Stimulated activated CD8-positive, alpha-beta memory T cell treated with anti-CD3 and anti-CD28 coated beads, Interleukin-4, amount 100 ng/mL, for 24 hours (primary cell): ENCODE measurements around the gene ZNF700.
"Not testable (repeated sequence)": the region's sequence is repeated elsewhere in the genome, so short reads cannot be mapped to it uniquely, and the experiment has no call there.

ENCODE experiments used
- DNase-seq: peaks from one replicate; pipeline ENCODE4 v3.0.0-alpha.2; 2020; ENCODE audit warnings: low read depth

Gene ZNF700

DNA sequence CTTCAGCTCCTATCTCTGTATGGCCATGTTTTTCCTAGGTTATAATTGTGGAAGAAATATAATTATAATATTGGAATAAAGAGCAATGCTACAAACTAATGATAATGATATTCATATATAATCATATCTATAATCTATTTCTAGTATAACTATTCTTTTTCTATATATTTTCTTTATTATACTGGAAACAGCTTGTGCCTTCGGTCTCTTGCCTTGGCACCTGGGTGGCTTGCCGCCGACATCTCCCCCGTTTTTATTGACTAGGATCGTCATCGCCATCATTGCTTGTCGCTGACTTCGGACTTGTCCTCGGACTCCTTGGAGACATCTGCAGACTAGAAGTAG, 64.2 kb downstream of the ZNF700 start:
- no peak for DNase-seq

DNA sequence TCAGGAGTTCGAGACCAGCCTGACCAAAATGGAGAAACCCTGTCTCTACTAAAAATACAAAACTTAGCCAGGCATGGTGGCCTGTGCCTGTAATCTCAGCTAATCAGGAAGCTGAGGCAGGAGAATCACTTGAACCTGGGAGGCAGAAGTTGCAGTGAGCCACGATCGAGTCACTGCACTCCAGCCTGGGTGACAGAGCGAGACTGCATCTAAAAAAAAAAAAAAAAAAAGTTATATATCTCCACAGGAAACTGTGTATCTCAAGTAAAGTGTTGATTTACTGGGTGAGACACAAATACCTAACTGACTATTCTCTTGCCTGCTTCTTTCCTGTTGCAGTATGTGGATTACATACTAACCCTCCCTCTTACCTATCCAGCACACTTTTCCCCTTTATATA, 67.0 kb downstream of the ZNF700 start:
- DNase-seq = not testable (repeated sequence)

DNA sequence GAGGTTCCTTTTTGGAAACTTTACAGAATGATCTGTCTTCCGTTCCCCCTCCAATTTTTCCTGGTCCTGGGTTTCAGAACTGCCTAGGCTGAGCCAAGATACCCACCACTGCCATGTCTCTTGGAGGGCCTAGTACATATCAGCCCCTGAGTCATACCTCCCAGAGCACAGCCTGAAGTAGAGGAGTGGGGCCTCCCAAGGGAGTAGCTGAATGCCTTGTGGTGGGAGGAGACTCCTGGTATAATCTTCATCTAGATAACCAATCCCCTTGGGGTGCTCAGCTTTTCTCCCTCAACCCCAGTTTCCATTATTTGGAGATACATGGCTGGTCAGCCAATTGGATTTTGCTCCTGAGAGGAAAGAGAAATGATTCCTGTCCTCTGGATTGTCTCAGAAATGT, 70.3 kb downstream of the ZNF700 start:
- DNase-seq = no peak
